SKM-1 (cell line): ENCODE measurements around the gene PCSK6.
"Not testable (repeated sequence)": the region's sequence is repeated elsewhere in the genome, so short reads cannot be mapped to it uniquely, and the experiment has no call there.

Experiments
- DNase-seq: peaks from one replicate; lab custom pipeline; 2025; ENCODE audit not compliant: unreplicated experiment; lab: John Stamatoyannopoulos, UW

The PCSK6 gene

GRCh38 chr15:101407439-101407838, 82.1 kb downstream of the PCSK6 start:
- DNase-seq, result no peak

GRCh38 chr15:101406526-101407195, 82.8 kb downstream of the PCSK6 start:
- DNase-seq, result no peak

- DNase-seq, result no peak
Observed at GRCh38 chr15:101406036-101406435, 83.5 kb downstream of the PCSK6 start.

GRCh38 chr15:101404245-101404644, 85.3 kb downstream of the PCSK6 start:
- no peak for DNase-seq

GRCh38 chr15:101402883-101403282, 86.6 kb downstream of the PCSK6 start:
- not testable (repeated sequence) for DNase-seq

GRCh38 chr15:101401286-101401685, 88.2 kb downstream of the PCSK6 start:
- no peak for DNase-seq

GRCh38 chr15:101399431-101399830, 90.1 kb downstream of the PCSK6 start:
- no peak for DNase-seq

GRCh38 chr15:101398247-101398646, 91.3 kb downstream of the PCSK6 start:
- DNase-seq, result no peak

- DNase-seq, result no peak
Observed at GRCh38 chr15:101397521-101398003, 91.9 kb downstream of the PCSK6 start.

GRCh38 chr15:101396484-101397261, 92.8 kb downstream of the PCSK6 start:
- no peak for DNase-seq

GRCh38 chr15:101394654-101395053, 94.9 kb downstream of the PCSK6 start:
- DNase-seq, result no peak

- DNase-seq, result no peak
Observed at GRCh38 chr15:101394056-101394630, 95.4 kb downstream of the PCSK6 start.

GRCh38 chr15:101393172-101393571, 96.3 kb downstream of the PCSK6 start:
- no peak for DNase-seq

- DNase-seq, result no peak
Observed at GRCh38 chr15:101391981-101392640, 97.4 kb downstream of the PCSK6 start.

- no peak for DNase-seq
Observed at GRCh38 chr15:101391431-101391830, 98.1 kb downstream of the PCSK6 start.

- no peak for DNase-seq
Observed at GRCh38 chr15:101390462-101390861, 99.0 kb downstream of the PCSK6 start.

GRCh38 chr15:101390060-101390459, 99.4 kb downstream of the PCSK6 start:
- DNase-seq, result no peak

- no peak for DNase-seq
Observed at GRCh38 chr15:101389362-101389761, 100.1 kb downstream of the PCSK6 start.

GRCh38 chr15:101388046-101388445, 101.5 kb downstream of the PCSK6 start:
- DNase-seq, result no peak

GRCh38 chr15:101387574-101387973, 101.9 kb downstream of the PCSK6 start:
- no peak for DNase-seq

GRCh38 chr15:101386967-101387366, 102.5 kb downstream of the PCSK6 start:
- no peak for DNase-seq
